K562 (cell line): ENCODE data around the gene MARS1. TPM values are rescaled to one million over a fixed set of nuclear protein-coding genes. Genes with fewer than 3 reads are reported as not detected.

ENCODE experiments used
- KAT7 ChIP-seq: sonication (generic); formaldehyde crosslinking; IDR thresholded peaks from 2 replicates; pipeline ENCODE4 v1.8.0; 2022; ENCODE audit warnings: missing genetic modification reagents, mild to moderate bottlenecking, borderline replicate concordance
- MTA3 ChIP-seq: fragments of 450-650 bp; formaldehyde crosslinking; IDR thresholded peaks from 2 replicates; pipeline ENCODE4 v1.6.1; 2017; ENCODE audit warnings: mild to moderate bottlenecking, borderline replicate concordance
- NFE2L1 ChIP-seq: fragments of 450-650 bp; IDR thresholded peaks from 2 replicates; pipeline ENCODE4 v1.6.1; 2016; ENCODE audit warnings: missing genetic modification characterization, low read depth, mild to moderate bottlenecking, missing compliant biosample characterization, moderate library complexity, borderline replicate concordance
- TAF7 ChIP-seq: fragments of 450-650 bp; IDR thresholded peaks from 2 replicates; pipeline ENCODE4 v1.6.1; 2016; ENCODE audit warnings: missing genetic modification characterization, missing compliant biosample characterization
- XRCC4 ChIP-seq: IDR thresholded peaks from one replicate; pipeline ENCODE4 v1.6.1; 2011; ENCODE audit not compliant: insufficient read depth, insufficient read length; ENCODE audit errors: extremely low read depth
- ZBED1 ChIP-seq: IDR thresholded peaks from 2 replicates; pipeline ENCODE4 v1.6.1; 2014
- ZFPM2 ChIP-seq: fragments of 250-450 bp; sonication (Bioruptor Pico); IDR thresholded peaks from 2 replicates; pipeline ENCODE4 v1.5.1; 2022; ENCODE audit warnings: mild to moderate bottlenecking
- ZKSCAN8 ChIP-seq: fragments of 200-800 bp; sonication (Bioruptor generic); IDR thresholded peaks from 2 replicates; pipeline ENCODE4 v1.6.1; 2016; ENCODE audit warnings: missing genetic modification characterization, missing compliant biosample characterization
- ZNF12 ChIP-seq: sonication (generic); formaldehyde crosslinking; IDR thresholded peaks from 2 replicates; pipeline ENCODE4 v1.4.0; 2020; ENCODE audit warnings: mild to moderate bottlenecking, missing genetic modification reagents
- ZNF121 ChIP-seq: sonication (generic); formaldehyde crosslinking; conservative IDR thresholded peaks from 2 replicates; pipeline ENCODE4 v1.8.0; 2022; ENCODE audit warnings: missing genetic modification reagents
- ZNF239 ChIP-seq: fragments of 250-450 bp; sonication (Bioruptor Pico); IDR thresholded peaks from 2 replicates; pipeline ENCODE4 v1.4.0; 2020; ENCODE audit warnings: mild to moderate bottlenecking
- ZNF696 ChIP-seq: fragments of 250-450 bp; sonication (Bioruptor Pico); conservative IDR thresholded peaks from 2 replicates; pipeline ENCODE4 v1.4.0; 2020; ENCODE audit warnings: mild to moderate bottlenecking, moderate library complexity
- polyA plus RNA-seq, 8 experiments: library from polyadenylated mRNA; depleted of rRNA in 4 of 8; stranded (reverse) in 5 of 8; unstranded in 3 of 8; fragments of >200 nt; fragmentation: Nextera tagmentation in 2 of 8; fragmentation: Illumina TruSeq in 1 of 8; extraction: Ambion mirVana in 2 of 8; extraction: Trizol in 1 of 8; gene quantifications; 2 replicates each; pipeline versions ENCODE4 v1.2.1 to v1.2.3, GENCODE V29; 2011 to 2014; ENCODE audit warnings: inconsistent platforms in 1 of 8, missing spikeins in 1 of 8
- total RNA-seq, 7 experiments: library from RNA; depleted of rRNA in 6 of 7; stranded (reverse); fragments of >200 nt in 6 of 7; fragmentation: Illumina TruSeq in 2 of 7; extraction: Trizol in 2 of 7; gene quantifications; 2 replicates each; pipeline versions ENCODE4 v1.2.1 to v1.2.3, GENCODE V29; 2011 to 2021; ENCODE audit warnings: low replicate concordance in 1 of 7
- TF ChIP-seq, protein P1 (sequence below): fragments of 450-650 bp; formaldehyde crosslinking; IDR thresholded peaks from 2 replicates; pipeline ENCODE4 v1.4.0; 2022; ENCODE audit warnings: missing genetic modification characterization
- TF ChIP-seq, protein P2 (sequence below): fragments of 450-650 bp; formaldehyde crosslinking; IDR thresholded peaks from 2 replicates; pipeline ENCODE4 v1.4.0; 2020; ENCODE audit warnings: mild to moderate bottlenecking, moderate library complexity
- TF ChIP-seq, protein P3 (sequence below), 2 experiments: IDR thresholded peaks; 2 replicates each; pipeline ENCODE4 v1.6.1; 2011; ENCODE audit warnings: borderline replicate concordance in 1 of 2, control low read depth in 1 of 2, low read depth in 1 of 2, low read length in 1 of 2, mild to moderate bottlenecking in 1 of 2, mixed read lengths in 1 of 2, moderate library complexity in 1 of 2; ENCODE audit not compliant: insufficient read depth in 1 of 2, insufficient read length in 1 of 2, poor library complexity in 1 of 2, severe bottlenecking in 1 of 2; ENCODE audit errors: extremely low read depth in 1 of 2
- TF ChIP-seq, protein P4 (sequence below): fragments of 250-450 bp; sonication (Bioruptor Pico); IDR thresholded peaks from 2 replicates; pipeline ENCODE4 v1.5.0; 2021
- TF ChIP-seq, protein P5 (sequence below): sonication (generic); formaldehyde crosslinking; IDR thresholded peaks from 2 replicates; pipeline ENCODE4 v1.8.1; 2022; ENCODE audit warnings: missing genetic modification reagents
- TF ChIP-seq, protein P6 (sequence below): fragments of 450-650 bp; conservative IDR thresholded peaks from 2 replicates; pipeline ENCODE4 v1.6.1; 2016; ENCODE audit warnings: missing genetic modification characterization, low read depth, mild to moderate bottlenecking, missing compliant biosample characterization, moderate library complexity

The MARS1 gene
- total and polyA plus RNA-seq, 9 of the 15 experiments (the other 6 are each of a cell fraction or from before 2014, with no cell fraction given) = 117 to 382 (median 220) TPM

DNA sequence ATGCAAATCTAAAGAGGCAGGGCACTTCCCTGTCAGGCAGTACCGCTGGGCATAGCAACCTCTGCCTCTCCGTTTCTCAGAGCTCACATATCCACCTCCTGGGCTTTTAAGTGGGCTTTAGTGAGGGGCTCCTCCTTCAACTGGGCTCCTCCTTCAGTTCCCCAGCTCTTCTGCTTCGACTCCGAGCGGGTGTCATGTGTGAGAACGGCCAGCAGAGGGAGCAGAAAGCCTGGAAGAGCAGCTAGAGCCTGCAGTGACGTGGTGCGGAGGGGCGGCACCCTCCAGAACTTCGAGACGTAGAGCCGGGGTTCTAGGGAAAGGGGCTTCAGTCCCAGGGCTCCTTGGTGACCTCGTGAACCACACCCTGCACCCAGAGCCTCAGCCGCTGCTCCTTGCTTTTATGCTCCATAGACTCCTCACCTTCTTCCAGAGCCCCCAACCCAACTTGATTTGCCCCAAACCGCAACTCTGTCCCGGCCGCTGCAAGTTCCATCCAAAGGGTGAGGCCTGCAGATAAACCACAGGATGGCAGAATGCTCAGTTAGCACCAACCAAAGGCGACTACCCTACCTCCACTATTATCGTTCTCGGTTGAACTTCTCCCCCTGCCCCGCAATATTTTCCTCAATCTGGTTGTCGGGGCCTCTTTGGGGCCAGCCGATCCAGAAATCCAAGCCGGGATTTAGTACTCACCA lies 28.7 kb upstream of the MARS1 start (continued):
- TF ChIP-seq ZBED1 (0 out of 2 replicates have a peak, but pooled peaks have one; percentile 12), XRCC4 (no peak), TAF7 (tag) (no peak), ZNF696 (CRISPR knock-in tag) (no peak), NFE2L1 (tag) (no peak), ZNF12 (CRISPR knock-in tag) (no peak), ZNF121 (CRISPR knock-in tag) (peak; percentile 35; the same call in 1 of the 2 replicates), MTA3 (peak; percentile 91; the same call in 1 of the 2 replicates), KAT7 (CRISPR knock-in tag) (no peak; the same call in 1 of the 2 replicates), ZNF239 (peak; percentile 32; the same call in 1 of the 2 replicates), ZFPM2 (CRISPR knock-in tag) (no peak), ZKSCAN8 (CRISPR knock-in tag) (no peak)
- TF ChIP-seq, protein P1, sequence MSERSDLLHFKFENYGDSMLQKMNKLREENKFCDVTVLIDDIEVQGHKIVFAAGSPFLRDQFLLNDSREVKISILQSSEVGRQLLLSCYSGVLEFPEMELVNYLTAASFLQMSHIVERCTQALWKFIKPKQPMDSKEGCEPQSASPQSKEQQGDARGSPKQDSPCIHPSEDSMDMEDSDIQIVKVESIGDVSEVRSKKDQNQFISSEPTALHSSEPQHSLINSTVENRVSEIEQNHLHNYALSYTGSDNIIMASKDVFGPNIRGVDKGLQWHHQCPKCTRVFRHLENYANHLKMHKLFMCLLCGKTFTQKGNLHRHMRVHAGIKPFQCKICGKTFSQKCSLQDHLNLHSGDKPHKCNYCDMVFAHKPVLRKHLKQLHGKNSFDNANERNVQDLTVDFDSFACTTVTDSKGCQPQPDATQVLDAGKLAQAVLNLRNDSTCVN (CRISPR knock-in tag) = 0 out of 2 replicates have a peak, but pooled peaks have one; percentile 65
- TF ChIP-seq, protein P2, sequence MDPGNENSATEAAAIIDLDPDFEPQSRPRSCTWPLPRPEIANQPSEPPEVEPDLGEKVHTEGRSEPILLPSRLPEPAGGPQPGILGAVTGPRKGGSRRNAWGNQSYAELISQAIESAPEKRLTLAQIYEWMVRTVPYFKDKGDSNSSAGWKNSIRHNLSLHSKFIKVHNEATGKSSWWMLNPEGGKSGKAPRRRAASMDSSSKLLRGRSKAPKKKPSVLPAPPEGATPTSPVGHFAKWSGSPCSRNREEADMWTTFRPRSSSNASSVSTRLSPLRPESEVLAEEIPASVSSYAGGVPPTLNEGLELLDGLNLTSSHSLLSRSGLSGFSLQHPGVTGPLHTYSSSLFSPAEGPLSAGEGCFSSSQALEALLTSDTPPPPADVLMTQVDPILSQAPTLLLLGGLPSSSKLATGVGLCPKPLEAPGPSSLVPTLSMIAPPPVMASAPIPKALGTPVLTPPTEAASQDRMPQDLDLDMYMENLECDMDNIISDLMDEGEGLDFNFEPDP (CRISPR knock-in tag) = no peak
- TF ChIP-seq, protein P3, sequence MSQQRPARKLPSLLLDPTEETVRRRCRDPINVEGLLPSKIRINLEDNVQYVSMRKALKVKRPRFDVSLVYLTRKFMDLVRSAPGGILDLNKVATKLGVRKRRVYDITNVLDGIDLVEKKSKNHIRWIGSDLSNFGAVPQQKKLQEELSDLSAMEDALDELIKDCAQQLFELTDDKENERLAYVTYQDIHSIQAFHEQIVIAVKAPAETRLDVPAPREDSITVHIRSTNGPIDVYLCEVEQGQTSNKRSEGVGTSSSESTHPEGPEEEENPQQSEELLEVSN (IDR thresholded peaks at IDR 0.05; ENCODE audit: borderline replicate concordance in 1 of 2, extremely low read depth in 1 of 2, insufficient read depth in 1 of 2, insufficient read length in 1 of 2, low read depth in 1 of 2, low read length in 1 of 2, poor library complexity in 1 of 2, severe bottlenecking in 1 of 2) = peak in 1 of 2 experiments; percentile 12
- TF ChIP-seq, protein P4, sequence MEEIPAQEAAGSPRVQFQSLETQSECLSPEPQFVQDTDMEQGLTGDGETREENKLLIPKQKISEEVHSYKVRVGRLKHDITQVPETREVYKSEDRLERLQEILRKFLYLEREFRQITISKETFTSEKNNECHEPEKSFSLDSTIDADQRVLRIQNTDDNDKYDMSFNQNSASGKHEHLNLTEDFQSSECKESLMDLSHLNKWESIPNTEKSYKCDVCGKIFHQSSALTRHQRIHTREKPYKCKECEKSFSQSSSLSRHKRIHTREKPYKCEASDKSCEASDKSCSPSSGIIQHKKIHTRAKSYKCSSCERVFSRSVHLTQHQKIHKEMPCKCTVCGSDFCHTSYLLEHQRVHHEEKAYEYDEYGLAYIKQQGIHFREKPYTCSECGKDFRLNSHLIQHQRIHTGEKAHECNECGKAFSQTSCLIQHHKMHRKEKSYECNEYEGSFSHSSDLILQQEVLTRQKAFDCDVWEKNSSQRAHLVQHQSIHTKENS (CRISPR knock-in tag) = no peak
- TF ChIP-seq, protein P5, sequence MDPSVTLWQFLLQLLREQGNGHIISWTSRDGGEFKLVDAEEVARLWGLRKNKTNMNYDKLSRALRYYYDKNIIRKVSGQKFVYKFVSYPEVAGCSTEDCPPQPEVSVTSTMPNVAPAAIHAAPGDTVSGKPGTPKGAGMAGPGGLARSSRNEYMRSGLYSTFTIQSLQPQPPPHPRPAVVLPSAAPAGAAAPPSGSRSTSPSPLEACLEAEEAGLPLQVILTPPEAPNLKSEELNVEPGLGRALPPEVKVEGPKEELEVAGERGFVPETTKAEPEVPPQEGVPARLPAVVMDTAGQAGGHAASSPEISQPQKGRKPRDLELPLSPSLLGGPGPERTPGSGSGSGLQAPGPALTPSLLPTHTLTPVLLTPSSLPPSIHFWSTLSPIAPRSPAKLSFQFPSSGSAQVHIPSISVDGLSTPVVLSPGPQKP (CRISPR knock-in tag) = no peak
- TF ChIP-seq, protein P6, sequence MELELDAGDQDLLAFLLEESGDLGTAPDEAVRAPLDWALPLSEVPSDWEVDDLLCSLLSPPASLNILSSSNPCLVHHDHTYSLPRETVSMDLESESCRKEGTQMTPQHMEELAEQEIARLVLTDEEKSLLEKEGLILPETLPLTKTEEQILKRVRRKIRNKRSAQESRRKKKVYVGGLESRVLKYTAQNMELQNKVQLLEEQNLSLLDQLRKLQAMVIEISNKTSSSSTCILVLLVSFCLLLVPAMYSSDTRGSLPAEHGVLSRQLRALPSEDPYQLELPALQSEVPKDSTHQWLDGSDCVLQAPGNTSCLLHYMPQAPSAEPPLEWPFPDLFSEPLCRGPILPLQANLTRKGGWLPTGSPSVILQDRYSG (tag) = no peak
- TF ChIP-seq, all 486 proteins: peak for 105
